A673 (cell line): ENCODE measurements around the gene GPAT3. TPM values are rescaled to one million over a fixed set of nuclear protein-coding genes. Genes with fewer than 3 reads are reported as not detected.

Experiments used
- total RNA-seq: library from RNA; stranded (reverse); gene quantifications from 2 replicates; pipeline ENCODE4 v1.2.3, GENCODE V29; 2021

Gene GPAT3
- total RNA-seq, 1 experiment from 2014 or later = 1.2 TPM

Other genes starting within 250 kb of the GPAT3 start
- 0.84 and 1.2 TPM in 2 replicates for gene HPSE, start 201.3 kb upstream of the GPAT3 start, total RNA-seq
- gene HELQ, start 80.3 kb upstream of the GPAT3 start, total RNA-seq = 6.6 and 11.5 TPM in 2 replicates
- gene MRPS18C, start 80.0 kb upstream of the GPAT3 start, total RNA-seq = 49.4 and 51.4 TPM in 2 replicates
- gene ABRAXAS1, start 51.0 kb upstream of the GPAT3 start, total RNA-seq = 17.6 and 19.9 TPM in 2 replicates